GM19238 (cell line): ENCODE results near the gene IL27RA.

Source experiments
- DNase-seq: peaks from one replicate; pipeline ENCODE4 v3.0.0; 2011; ENCODE audit warnings: low spot score; ENCODE audit not compliant: insufficient read length

Gene IL27RA

DNA sequence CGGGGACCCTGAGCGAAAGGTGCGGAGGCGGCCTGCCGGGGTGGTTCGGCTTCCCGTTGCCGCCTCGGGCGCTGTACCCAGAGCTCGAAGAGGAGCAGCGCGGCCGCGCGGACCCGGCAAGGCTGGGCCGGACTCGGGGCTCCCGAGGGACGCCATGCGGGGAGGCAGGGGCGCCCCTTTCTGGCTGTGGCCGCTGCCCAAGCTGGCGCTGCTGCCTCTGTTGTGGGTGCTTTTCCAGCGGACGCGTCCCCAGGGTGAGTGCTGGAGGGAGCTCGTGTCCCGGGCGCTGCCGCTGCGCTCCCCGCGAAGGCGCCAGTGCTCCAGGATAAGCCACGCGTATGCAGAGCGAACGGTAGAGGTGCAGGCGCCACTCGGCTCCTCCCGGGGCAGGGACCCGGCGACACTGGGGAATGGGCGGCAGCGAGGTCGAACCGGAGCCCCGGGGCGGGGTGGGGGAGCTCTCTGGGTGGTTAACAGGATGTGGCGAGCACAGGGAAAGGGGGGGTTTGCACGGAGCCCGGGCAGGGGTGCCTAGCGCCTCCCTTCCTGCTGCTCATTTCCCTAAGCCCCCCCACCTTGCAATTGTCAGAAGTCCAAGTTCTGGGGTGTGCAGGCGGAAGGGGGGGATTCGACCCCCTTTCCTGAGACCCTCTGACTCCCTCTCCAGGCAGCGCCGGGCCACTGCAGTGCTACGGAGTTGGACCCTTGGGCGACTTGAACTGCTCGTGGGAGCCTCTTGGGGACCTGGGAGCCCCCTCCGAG, at the start of gene IL27RA:
Gene IL27RA (plus strand): TSS at position 44 of the 762 bp plus-strand sequence. CDS start 111 bp downstream, at position 155.
- peak; percentile 81 for DNase-seq

GRCh38 chr19:13981988-13982501, 49.5 kb upstream of the IL27RA start:
- DNase-seq: no peak

GRCh38 chr19:13982773-13983172, 48.8 kb upstream of the IL27RA start:
- DNase-seq: no peak

- no peak for DNase-seq
Observed at GRCh38 chr19:13983213-13983889, 48.2 kb upstream of the IL27RA start.

GRCh38 chr19:13984186-13984585, 47.4 kb upstream of the IL27RA start:
- DNase-seq: no peak

GRCh38 chr19:13984875-13985741, 46.5 kb upstream of the IL27RA start:
- DNase-seq: no peak

GRCh38 chr19:13985771-13986347, 45.7 kb upstream of the IL27RA start:
- DNase-seq: no peak

- DNase-seq: peak; percentile 100
Observed at GRCh38 chr19:13986348-13986904, 45.1 kb upstream of the IL27RA start.

GRCh38 chr19:13987101-13987890, 44.3 kb upstream of the IL27RA start:
- DNase-seq: no peak

DNA sequence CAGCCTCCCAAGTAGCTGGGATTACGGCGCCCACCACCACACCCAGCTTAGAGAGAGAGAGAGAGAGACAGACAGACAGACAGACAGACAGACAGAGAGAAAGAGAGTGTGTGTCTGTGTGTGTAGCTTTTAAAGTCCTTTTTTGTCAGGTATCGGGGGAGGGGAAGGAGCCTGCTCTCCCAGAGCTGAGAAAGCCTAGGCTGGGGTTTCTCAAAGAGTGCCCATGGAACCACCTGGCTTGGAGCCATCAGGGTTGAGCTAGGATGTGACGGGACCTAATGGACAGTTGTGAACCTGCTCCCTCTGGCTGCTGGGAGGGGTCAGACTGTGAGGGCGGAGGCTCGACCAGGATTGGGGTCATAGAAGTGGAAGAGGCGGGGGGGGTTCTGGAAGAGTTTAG, 42.1 kb upstream of the IL27RA start:
- DNase-seq: no peak

- no peak for DNase-seq
Observed at GRCh38 chr19:13990085-13990484, 41.5 kb upstream of the IL27RA start.

DNA sequence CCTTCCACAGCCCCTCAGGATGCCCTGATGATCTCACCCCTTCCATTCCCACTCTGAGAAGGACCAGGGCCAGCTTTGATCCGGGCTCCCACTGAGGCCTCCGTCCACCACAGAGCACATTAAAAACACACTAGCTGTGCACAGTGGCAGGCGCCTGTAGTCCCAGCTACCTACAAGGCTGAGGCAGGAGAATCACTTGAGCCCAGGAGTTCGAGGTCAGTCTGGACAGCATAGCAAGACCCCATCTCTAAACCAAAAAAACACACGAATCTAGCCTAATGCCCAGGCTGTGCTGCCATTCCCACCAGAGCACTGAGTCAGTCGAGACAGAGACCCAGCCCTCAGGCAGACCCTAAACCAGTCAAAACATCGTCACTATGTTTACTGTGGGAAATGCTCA, 39.5 kb upstream of the IL27RA start:
- DNase-seq: no peak

DNA sequence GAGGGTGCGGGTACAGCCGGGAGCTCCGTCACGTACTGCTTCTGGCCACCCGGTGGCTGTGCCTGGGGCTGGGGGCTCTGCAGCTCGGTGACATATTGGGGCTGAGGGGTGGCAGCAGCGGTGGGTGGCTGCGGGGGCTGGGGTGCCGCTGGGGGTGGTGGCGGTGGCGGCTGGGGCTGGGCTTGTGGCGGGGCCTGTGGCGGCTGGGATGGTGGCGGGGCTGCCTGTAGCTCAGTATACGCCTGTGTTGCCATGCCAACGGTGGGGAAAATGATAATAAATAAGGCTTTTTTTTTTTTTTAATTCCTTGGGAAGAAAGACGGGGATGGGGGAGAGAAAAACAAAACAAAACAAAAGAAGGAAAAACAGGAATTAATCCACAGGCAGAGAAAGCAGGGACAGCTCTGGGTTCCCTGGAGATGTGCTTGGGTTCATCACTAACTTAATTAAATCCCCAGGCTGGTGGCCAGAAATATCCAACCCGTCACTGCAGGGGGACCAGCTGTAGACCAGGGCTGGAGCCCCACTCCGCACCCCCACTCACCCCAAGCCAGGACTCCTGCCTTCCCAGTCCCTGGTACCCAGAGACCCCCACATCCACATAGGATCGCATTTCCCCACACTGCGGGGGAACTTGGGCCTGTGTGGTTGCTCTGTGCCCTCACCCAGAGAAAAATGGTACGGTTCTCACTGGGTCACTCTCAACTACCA, 37.8 kb upstream of the IL27RA start:
- no peak for DNase-seq

DNA sequence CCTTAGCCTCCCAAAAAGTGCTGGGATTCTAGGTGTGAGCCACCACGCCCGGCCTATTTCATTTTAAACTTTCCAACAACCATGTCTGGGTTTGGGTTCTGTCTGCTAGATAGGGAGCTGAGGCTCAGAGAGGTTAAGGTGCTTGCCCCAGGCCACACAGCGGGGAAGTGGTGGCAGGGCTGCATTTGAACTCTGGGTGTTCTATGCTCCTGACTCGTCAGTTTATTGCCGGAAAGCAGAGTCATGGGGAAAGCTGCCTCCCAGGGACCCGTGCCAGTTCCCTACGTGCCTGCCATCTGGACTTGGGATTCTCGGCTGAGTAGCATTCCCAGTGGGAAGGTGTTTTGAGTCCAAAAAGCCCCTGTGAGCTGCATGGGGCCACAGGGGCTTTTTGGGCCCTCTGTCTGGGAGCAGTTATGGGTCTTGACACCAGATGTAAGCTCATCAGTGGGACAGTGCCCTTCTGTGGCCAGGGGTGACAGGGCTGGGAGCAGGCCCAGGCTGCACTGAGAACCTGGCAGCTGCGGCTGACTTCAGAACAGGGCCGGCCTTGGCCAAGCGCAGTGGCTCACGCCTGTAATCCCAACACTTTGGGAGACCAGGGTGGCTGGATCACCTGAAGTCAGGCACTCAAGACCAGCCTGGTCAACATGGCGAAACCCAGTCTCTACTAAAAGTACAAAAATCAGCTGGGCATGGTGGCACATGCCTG, 36.4 kb upstream of the IL27RA start:
- peak; percentile 1 for DNase-seq

DNA sequence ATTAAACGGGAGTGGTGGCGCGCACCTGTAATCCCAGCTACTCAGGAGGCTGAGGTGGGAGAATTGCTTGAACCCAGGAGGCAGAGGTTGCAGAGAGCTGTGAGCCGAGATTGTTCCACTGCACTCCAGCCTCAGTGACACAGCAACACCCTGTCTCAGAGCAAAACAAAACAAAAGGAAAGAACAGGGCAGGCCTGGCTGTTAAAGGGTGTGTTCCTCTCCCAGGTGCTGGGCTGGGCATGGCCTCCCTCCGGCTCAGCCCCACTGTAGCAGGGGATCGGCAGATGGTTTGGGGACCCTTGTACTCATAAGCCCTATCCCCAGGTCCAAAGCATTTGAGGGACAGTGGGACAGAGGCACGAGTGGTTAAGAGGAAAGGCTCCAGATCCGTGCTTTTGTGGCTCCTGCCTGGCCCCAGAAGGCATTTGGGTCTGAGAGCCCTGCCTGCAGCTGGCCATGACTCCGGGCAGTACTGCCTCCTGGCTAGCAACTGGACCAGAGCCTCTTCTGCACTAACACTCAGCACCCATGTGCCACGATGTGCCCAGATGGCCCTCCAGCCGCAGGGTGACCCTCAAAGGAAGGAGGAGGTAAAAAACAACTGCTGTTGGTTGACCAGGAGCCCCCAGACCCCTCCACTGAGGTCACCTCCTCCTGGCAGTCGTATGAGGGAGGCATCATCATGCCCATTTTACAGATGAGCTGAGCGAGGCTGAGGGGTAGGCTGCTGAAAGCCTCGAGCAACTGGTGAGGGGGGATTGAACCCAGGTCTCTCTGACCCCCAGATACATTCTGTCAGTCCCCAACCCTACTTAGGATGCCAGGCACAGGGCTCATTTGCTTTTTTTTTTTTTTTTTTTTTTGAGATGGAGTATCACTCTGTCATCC, 35.4 kb upstream of the IL27RA start:
- DNase-seq: no peak

GRCh38 chr19:13996928-13997630, 34.5 kb upstream of the IL27RA start:
- no peak for DNase-seq

- DNase-seq: no peak
Observed at GRCh38 chr19:13997631-13997962, 34.0 kb upstream of the IL27RA start.
